ENCODE data around the gene RNF150.

RNF150 gene

GRCh38 chr4:140969296-140969695, 164.0 kb downstream of the RNF150 start:
- no peak for DNase-seq

GRCh38 chr4:140968371-140968770, 164.9 kb downstream of the RNF150 start:
- no peak for DNase-seq

GRCh38 chr4:140963883-140964282, 169.4 kb downstream of the RNF150 start:
- DNase-seq, result no peak

- DNase-seq, result no peak
Measured at GRCh38 chr4:140955641-140956040, 177.6 kb downstream of the RNF150 start.

- no peak for DNase-seq
Measured at GRCh38 chr4:140952717-140953116, 180.6 kb downstream of the RNF150 start.

GRCh38 chr4:140947506-140947905, 185.8 kb downstream of the RNF150 start:
- DNase-seq, result no peak

GRCh38 chr4:140945106-140945505, 188.2 kb downstream of the RNF150 start:
- no peak for DNase-seq

GRCh38 chr4:140944572-140944971, 188.7 kb downstream of the RNF150 start:
- no peak for DNase-seq

GRCh38 chr4:140944199-140944515, 189.1 kb downstream of the RNF150 start:
- DNase-seq, result no peak

- no peak for DNase-seq
Measured at GRCh38 chr4:140943486-140944198, 189.6 kb downstream of the RNF150 start.

- DNase-seq, result no peak
Measured at GRCh38 chr4:140940589-140940988, 192.7 kb downstream of the RNF150 start.

GRCh38 chr4:140937866-140938265, 195.4 kb downstream of the RNF150 start:
- no peak for DNase-seq

- DNase-seq, result no peak
Measured at GRCh38 chr4:140935254-140935653, 198.0 kb downstream of the RNF150 start.

GRCh38 chr4:140932501-140933045, 200.7 kb downstream of the RNF150 start:
- no peak for DNase-seq

- DNase-seq, result no peak
Measured at GRCh38 chr4:140931911-140932310, 201.4 kb downstream of the RNF150 start.

GRCh38 chr4:140930557-140930956, 202.7 kb downstream of the RNF150 start:
- DNase-seq, result no peak

GRCh38 chr4:140930011-140930410, 203.3 kb downstream of the RNF150 start:
- no peak for DNase-seq

GRCh38 chr4:140928880-140929279, 204.4 kb downstream of the RNF150 start:
- no peak for DNase-seq

- DNase-seq, result no peak
Measured at GRCh38 chr4:140926672-140927071, 206.6 kb downstream of the RNF150 start.

- no peak for DNase-seq
Measured at GRCh38 chr4:140925417-140925816, 207.9 kb downstream of the RNF150 start.

- DNase-seq, result no peak
Measured at GRCh38 chr4:140924761-140925392, 208.4 kb downstream of the RNF150 start.

- no peak for DNase-seq
Measured at GRCh38 chr4:140906993-140907962, 226.0 kb downstream of the RNF150 start.

- no peak for DNase-seq
Measured at GRCh38 chr4:140904904-140905303, 228.4 kb downstream of the RNF150 start.

All from activated CD4-positive, CD25-positive, alpha-beta regulatory T cell (primary cell).